ENCODE data around the gene FCRL4. TPM values are rescaled to one million over a fixed set of nuclear protein-coding genes. Genes with fewer than 3 reads are reported as not detected.

FCRL4 gene
- total RNA-seq, 1 donor from 2014 or later, result not detected

GRCh38 chr1:157618190-157618589, 20.3 kb upstream of the FCRL4 start:
- Mint-ChIP-seq H3K4me3 (ENCODE audit: unreplicated experiment) (no peak overlapping the region), H3K9me3 (ENCODE audit: unreplicated experiment) (peaks cover 2% of the 10 kb centered on the region), H3K27me3 (ENCODE audit: low read depth, unreplicated experiment) (peaks cover 2% of the 10 kb centered on the region), H3K27ac (ENCODE audit: unreplicated experiment) (no peak overlapping the region), H3K36me3 (ENCODE audit: low read depth, unreplicated experiment) (no peaks in the 10 kb centered on the region), H3K4me1 (ENCODE audit: low read depth, unreplicated experiment) (no peaks in the 10 kb centered on the region)
- no peak overlapping the region for H2AFZ ChIP-seq (ENCODE audit: low read depth, low read length)
- DNase-seq (ENCODE audit: low read depth) (no peak), FAIRE-seq (no peak)
- no peaks in the 10 kb centered on the region for H3K4me1 ChIP-seq (ENCODE audit: insufficient read depth, low read length)
- H3K27ac ChIP-seq (ENCODE audit: low read depth, low read length), result no peak overlapping the region
- no peaks in the 10 kb centered on the region for H3K79me2 ChIP-seq (ENCODE audit: insufficient read depth, low read length)
- H3K9me3 ChIP-seq (ENCODE audit: insufficient read depth, low read depth, low read length), result no peaks in the 10 kb centered on the region
- no peak overlapping the region for H3K9ac ChIP-seq (ENCODE audit: low read length)
- H4K20me1 ChIP-seq (ENCODE audit: insufficient read depth, low read length), result no peaks in the 10 kb centered on the region
- no peak for TF ChIP-seq EZH2 (IDR thresholded peaks at IDR 0.05; ENCODE audit: insufficient read depth, low read length)
- TF ChIP-seq, protein P1, sequence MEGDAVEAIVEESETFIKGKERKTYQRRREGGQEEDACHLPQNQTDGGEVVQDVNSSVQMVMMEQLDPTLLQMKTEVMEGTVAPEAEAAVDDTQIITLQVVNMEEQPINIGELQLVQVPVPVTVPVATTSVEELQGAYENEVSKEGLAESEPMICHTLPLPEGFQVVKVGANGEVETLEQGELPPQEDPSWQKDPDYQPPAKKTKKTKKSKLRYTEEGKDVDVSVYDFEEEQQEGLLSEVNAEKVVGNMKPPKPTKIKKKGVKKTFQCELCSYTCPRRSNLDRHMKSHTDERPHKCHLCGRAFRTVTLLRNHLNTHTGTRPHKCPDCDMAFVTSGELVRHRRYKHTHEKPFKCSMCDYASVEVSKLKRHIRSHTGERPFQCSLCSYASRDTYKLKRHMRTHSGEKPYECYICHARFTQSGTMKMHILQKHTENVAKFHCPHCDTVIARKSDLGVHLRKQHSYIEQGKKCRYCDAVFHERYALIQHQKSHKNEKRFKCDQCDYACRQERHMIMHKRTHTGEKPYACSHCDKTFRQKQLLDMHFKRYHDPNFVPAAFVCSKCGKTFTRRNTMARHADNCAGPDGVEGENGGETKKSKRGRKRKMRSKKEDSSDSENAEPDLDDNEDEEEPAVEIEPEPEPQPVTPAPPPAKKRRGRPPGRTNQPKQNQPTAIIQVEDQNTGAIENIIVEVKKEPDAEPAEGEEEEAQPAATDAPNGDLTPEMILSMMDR (IDR thresholded peaks at IDR 0.05; ENCODE audit: insufficient read depth, low read depth, low read length), result no peak
- no peak overlapping the region for H3K4me3 ChIP-seq (ENCODE audit: insufficient read depth, low read depth, low read length)
- H3K27me3 ChIP-seq (ENCODE audit: insufficient read depth, low read length), result no peaks in the 10 kb centered on the region
- no peak overlapping the region for H3K4me2 ChIP-seq (ENCODE audit: low read length)
- H3K36me3 ChIP-seq (ENCODE audit: insufficient read depth, low read length), result no peaks in the 10 kb centered on the region

DNA sequence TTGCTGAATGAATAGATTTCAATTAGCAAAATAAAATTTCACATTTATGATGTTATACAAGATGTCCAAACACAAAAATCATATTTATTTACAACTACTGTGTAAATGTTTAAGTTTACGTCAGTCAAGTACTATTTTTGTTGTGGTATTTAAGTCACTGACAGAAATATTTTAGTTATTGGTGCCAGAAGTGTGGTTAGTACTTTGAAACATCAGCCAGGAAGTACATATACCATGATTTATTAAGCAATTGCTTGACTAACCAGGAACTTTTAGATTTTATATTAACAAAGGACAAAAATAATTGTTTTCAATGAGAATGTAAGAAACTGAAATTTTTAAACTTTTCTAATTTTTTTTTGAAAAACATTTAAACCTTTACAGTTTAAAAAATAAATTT, 2.4 kb upstream of the FCRL4 start:
- H3K27ac Mint-ChIP-seq (ENCODE audit: unreplicated experiment), result no peak overlapping the region
- Histone ChIP-seq H3K27me3 (ENCODE audit: insufficient read depth, low read length) (no peaks in the 10 kb centered on the region), H4K20me1 (ENCODE audit: insufficient read depth, low read length) (no peaks in the 10 kb centered on the region), H3K4me3 (ENCODE audit: insufficient read depth, low read depth, low read length) (no peak overlapping the region), H3K27ac (ENCODE audit: low read depth, low read length) (no peak overlapping the region), H2AFZ (ENCODE audit: low read depth, low read length) (no peak overlapping the region), H3K79me2 (ENCODE audit: insufficient read depth, low read length) (no peaks in the 10 kb centered on the region), H3K4me1 (ENCODE audit: insufficient read depth, low read length) (no peaks in the 10 kb centered on the region), H3K9me3 (ENCODE audit: insufficient read depth, low read depth, low read length) (no peaks in the 10 kb centered on the region), H3K36me3 (ENCODE audit: insufficient read depth, low read length) (no peaks in the 10 kb centered on the region), H3K4me2 (ENCODE audit: low read length) (no peak overlapping the region), H3K9ac (ENCODE audit: low read length) (no peak overlapping the region)
- no peak overlapping the region for H3K4me3 Mint-ChIP-seq (ENCODE audit: unreplicated experiment)
- FAIRE-seq, result no peak
- no peaks in the 10 kb centered on the region for H3K36me3 Mint-ChIP-seq (ENCODE audit: low read depth, unreplicated experiment)
- DNase-seq (ENCODE audit: low read depth), result no peak
- H3K9me3 Mint-ChIP-seq (ENCODE audit: unreplicated experiment), result no peaks in the 10 kb centered on the region
- TF ChIP-seq EZH2 (IDR thresholded peaks at IDR 0.05; ENCODE audit: insufficient read depth, low read length), result no peak
- TF ChIP-seq, protein P1 (IDR thresholded peaks at IDR 0.05; ENCODE audit: insufficient read depth, low read depth, low read length), result no peak
- H3K4me1 Mint-ChIP-seq (ENCODE audit: low read depth, unreplicated experiment), result peaks cover 7% of the 10 kb centered on the region
- peaks cover 2% of the 10 kb centered on the region for H3K27me3 Mint-ChIP-seq (ENCODE audit: low read depth, unreplicated experiment)

DNA sequence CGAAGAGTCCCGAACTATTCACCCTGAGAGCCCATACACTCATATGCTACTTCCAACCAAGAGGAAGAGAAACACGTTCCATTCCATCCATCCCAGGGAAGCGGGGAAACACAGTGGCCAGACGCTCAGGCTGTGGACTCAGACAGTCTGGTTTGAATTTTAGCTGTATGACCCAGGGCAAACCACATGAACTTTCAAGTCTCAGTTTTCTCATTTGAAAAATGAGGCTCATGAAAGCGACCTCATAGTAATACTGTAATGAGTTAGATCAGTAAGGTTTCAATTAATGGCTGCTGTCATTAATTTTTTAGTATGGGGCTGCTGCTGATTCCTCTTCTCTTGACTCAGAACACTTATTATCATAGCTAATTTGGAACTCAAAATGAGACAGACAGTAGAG, 1.5 kb downstream of the FCRL4 start:
- H3K4me3 ChIP-seq (ENCODE audit: insufficient read depth, low read depth, low read length), result no peak overlapping the region
- H3K4me2 ChIP-seq (ENCODE audit: low read length), result no peak overlapping the region
- no peaks in the 10 kb centered on the region for H3K27me3 Mint-ChIP-seq (ENCODE audit: low read depth, unreplicated experiment)
- no peaks in the 10 kb centered on the region for H3K9me3 Mint-ChIP-seq (ENCODE audit: unreplicated experiment)
- no peaks in the 10 kb centered on the region for H3K36me3 ChIP-seq (ENCODE audit: insufficient read depth, low read length)
- H4K20me1 ChIP-seq (ENCODE audit: insufficient read depth, low read length), result no peaks in the 10 kb centered on the region
- DNase-seq (ENCODE audit: low read depth), result no peak
- H3K4me1 Mint-ChIP-seq (ENCODE audit: low read depth, unreplicated experiment), result peaks cover 7% of the 10 kb centered on the region
- H3K4me3 Mint-ChIP-seq (ENCODE audit: unreplicated experiment), result no peak overlapping the region
- TF ChIP-seq, protein P1 (IDR thresholded peaks at IDR 0.05; ENCODE audit: insufficient read depth, low read depth, low read length), result no peak
- no peak for TF ChIP-seq EZH2 (IDR thresholded peaks at IDR 0.05; ENCODE audit: insufficient read depth, low read length)
- H3K79me2 ChIP-seq (ENCODE audit: insufficient read depth, low read length), result no peaks in the 10 kb centered on the region
- H3K27ac Mint-ChIP-seq (ENCODE audit: unreplicated experiment), result peak overlapping the region; percentile 27
- no peaks in the 10 kb centered on the region for H3K9me3 ChIP-seq (ENCODE audit: insufficient read depth, low read depth, low read length)
- H3K27ac ChIP-seq (ENCODE audit: low read depth, low read length), result no peak overlapping the region
- H3K27me3 ChIP-seq (ENCODE audit: insufficient read depth, low read length), result no peaks in the 10 kb centered on the region
- no peak for FAIRE-seq
- no peaks in the 10 kb centered on the region for H3K36me3 Mint-ChIP-seq (ENCODE audit: low read depth, unreplicated experiment)
- no peak overlapping the region for H2AFZ ChIP-seq (ENCODE audit: low read depth, low read length)
- no peaks in the 10 kb centered on the region for H3K4me1 ChIP-seq (ENCODE audit: insufficient read depth, low read length)
- H3K9ac ChIP-seq (ENCODE audit: low read length), result no peak overlapping the region
